Measurements from ENCODE around the gene NDEL1. TPM values are rescaled to one million over a fixed set of nuclear protein-coding genes. Genes with fewer than 3 reads are reported as not detected.
A peak's percentile ranks its signal among the peaks of the same experiment; 100 is the strongest.

Gene NDEL1
- total and polyA plus RNA-seq, 5 donors from 2014 or later = 45.6 to 240 (median 60.9) TPM

- Mint-ChIP-seq H3K27me3 (no peaks in the 10 kb centered on the region), H3K9me3 (no peaks in the 10 kb centered on the region), H3K36me3 (peaks cover 37% of the 10 kb centered on the region), H3K27ac (no peak overlapping the region), H3K4me3 (no peak overlapping the region), H3K4me1 (peaks cover 11 to 26% (median 16%) of the 10 kb centered on the region in 4 donors)
- Histone ChIP-seq H3K9me3 (ENCODE audit: control insufficient read depth in 2 of 2, low read length in 2 of 2) (no peaks in the 10 kb centered on the region), H3K4me3 (ENCODE audit: low read depth, low read length) (no peak overlapping the region), H3K27ac (ENCODE audit: insufficient read depth, low read length, poor library complexity, severe bottlenecking) (no peak overlapping the region), H3K36me3 (ENCODE audit: control insufficient read depth, insufficient read depth, low read length) (peaks cover 87% of the 10 kb centered on the region), H3K27me3 (ENCODE audit: control insufficient read depth, insufficient read depth, low read length) (no peaks in the 10 kb centered on the region), H3K4me1 (ENCODE audit: control insufficient read depth, insufficient read depth, low read length, poor library complexity, severe bottlenecking) (no peaks in the 10 kb centered on the region)
- ATAC-seq (ENCODE audit: low read depth in 2 of 2) (no peak), DNase-seq (no peak)
Measured at GRCh38 chr17:8466873-8467272, 31.2 kb downstream of the NDEL1 start.

- no peak for ATAC-seq (ENCODE audit: low read depth in 2 of 2)
- no peaks in the 10 kb centered on the region for H3K27me3 Mint-ChIP-seq
- H3K4me3 ChIP-seq (ENCODE audit: low read depth, low read length) = no peak overlapping the region
- H3K27me3 ChIP-seq (ENCODE audit: control insufficient read depth, insufficient read depth, low read length) = no peaks in the 10 kb centered on the region
- H3K36me3 ChIP-seq (ENCODE audit: control insufficient read depth, insufficient read depth, low read length) = peaks cover 86% of the 10 kb centered on the region
- no peaks in the 10 kb centered on the region for H3K4me1 ChIP-seq (ENCODE audit: control insufficient read depth, insufficient read depth, low read length, poor library complexity, severe bottlenecking)
- no peaks in the 10 kb centered on the region for H3K9me3 ChIP-seq (ENCODE audit: control insufficient read depth in 2 of 2, low read length in 2 of 2)
- H3K4me3 Mint-ChIP-seq = no peak overlapping the region
- no peak overlapping the region for H3K27ac ChIP-seq (ENCODE audit: insufficient read depth, low read length, poor library complexity, severe bottlenecking)
- H3K4me1 Mint-ChIP-seq = peaks cover 10 to 26% (median 16%) of the 10 kb centered on the region in 4 donors
- peak overlapping the region in 1 of 3 donors; percentile 9 for H3K27ac Mint-ChIP-seq
- no peaks in the 10 kb centered on the region for H3K9me3 Mint-ChIP-seq
- peaks cover 41% of the 10 kb centered on the region for H3K36me3 Mint-ChIP-seq
- no peak for DNase-seq
Measured at GRCh38 chr17:8467527-8467926, 31.8 kb downstream of the NDEL1 start.

- Histone ChIP-seq H3K27me3 (ENCODE audit: control insufficient read depth, insufficient read depth, low read length) (no peaks in the 10 kb centered on the region), H3K36me3 (ENCODE audit: control insufficient read depth, insufficient read depth, low read length) (peaks cover 84% of the 10 kb centered on the region)
- no peak for ATAC-seq (ENCODE audit: low read depth in 2 of 2)
Measured at GRCh38 chr17:8468127-8468526, 32.4 kb downstream of the NDEL1 start.

GRCh38 chr17:8468980-8469379 lies 33.3 kb downstream of the NDEL1 start:
- Mint-ChIP-seq H3K36me3 (peaks cover 43% of the 10 kb centered on the region), H3K4me3 (no peak overlapping the region), H3K27me3 (no peaks in the 10 kb centered on the region), H3K27ac (no peak overlapping the region), H3K4me1 (peaks cover 4 to 18% (median 13%) of the 10 kb centered on the region in 4 donors), H3K9me3 (no peaks in the 10 kb centered on the region)
- H3K36me3 ChIP-seq (ENCODE audit: control insufficient read depth, insufficient read depth, low read length) = peaks cover 85% of the 10 kb centered on the region
- H3K9me3 ChIP-seq (ENCODE audit: control insufficient read depth in 2 of 2, low read length in 2 of 2) = no peaks in the 10 kb centered on the region
- no peak overlapping the region for H3K27ac ChIP-seq (ENCODE audit: insufficient read depth, low read length, poor library complexity, severe bottlenecking)
- ATAC-seq (ENCODE audit: low read depth in 2 of 2) (no peak), DNase-seq (no peak)
- H3K4me1 ChIP-seq (ENCODE audit: control insufficient read depth, insufficient read depth, low read length, poor library complexity, severe bottlenecking) = no peaks in the 10 kb centered on the region
- H3K4me3 ChIP-seq (ENCODE audit: low read depth, low read length) = no peak overlapping the region
- no peaks in the 10 kb centered on the region for H3K27me3 ChIP-seq (ENCODE audit: control insufficient read depth, insufficient read depth, low read length)

More at GRCh38 chr17:8468127-8468526, 32.4 kb downstream of the NDEL1 start:
- Histone ChIP-seq H3K27ac (ENCODE audit: insufficient read depth, low read length, poor library complexity, severe bottlenecking) (no peak overlapping the region), H3K4me1 (ENCODE audit: control insufficient read depth, insufficient read depth, low read length, poor library complexity, severe bottlenecking) (no peaks in the 10 kb centered on the region), H3K9me3 (ENCODE audit: control insufficient read depth in 2 of 2, low read length in 2 of 2) (no peaks in the 10 kb centered on the region), H3K4me3 (ENCODE audit: low read depth, low read length) (no peak overlapping the region)
- Mint-ChIP-seq H3K27ac (no peak overlapping the region), H3K27me3 (no peaks in the 10 kb centered on the region), H3K4me3 (no peak overlapping the region), H3K9me3 (no peaks in the 10 kb centered on the region), H3K36me3 (peaks cover 43% of the 10 kb centered on the region), H3K4me1 (peaks cover 6 to 22% (median 16%) of the 10 kb centered on the region in 4 donors)
- no peak for DNase-seq

GRCh38 chr17:8469964-8470363 lies 34.3 kb downstream of the NDEL1 start:
- no peak overlapping the region for H3K4me3 ChIP-seq (ENCODE audit: low read depth, low read length)

GRCh38 chr17:8470447-8471047 lies 34.9 kb downstream of the NDEL1 start:
- no peaks in the 10 kb centered on the region for H3K27me3 Mint-ChIP-seq
- H3K4me1 Mint-ChIP-seq = peaks cover 0 to 8% (median 4%) of the 10 kb centered on the region in 4 donors
- no peak overlapping the region for H3K4me3 Mint-ChIP-seq
- no peak overlapping the region for H3K27ac Mint-ChIP-seq
- no peak for ATAC-seq (ENCODE audit: low read depth in 2 of 2)
- H3K9me3 ChIP-seq (ENCODE audit: control insufficient read depth in 2 of 2, low read length in 2 of 2) = no peaks in the 10 kb centered on the region
- H3K36me3 ChIP-seq (ENCODE audit: control insufficient read depth, insufficient read depth, low read length) = peaks cover 83% of the 10 kb centered on the region
- H3K4me1 ChIP-seq (ENCODE audit: control insufficient read depth, insufficient read depth, low read length, poor library complexity, severe bottlenecking) = no peaks in the 10 kb centered on the region
- H3K27ac ChIP-seq (ENCODE audit: insufficient read depth, low read length, poor library complexity, severe bottlenecking) = no peak overlapping the region
- H3K9me3 Mint-ChIP-seq = no peaks in the 10 kb centered on the region
- peaks cover 46% of the 10 kb centered on the region for H3K36me3 Mint-ChIP-seq
- no peak for DNase-seq
- H3K4me3 ChIP-seq (ENCODE audit: low read depth, low read length) = no peak overlapping the region
- H3K27me3 ChIP-seq (ENCODE audit: control insufficient read depth, insufficient read depth, low read length) = no peaks in the 10 kb centered on the region

More at GRCh38 chr17:8469964-8470363, 34.3 kb downstream of the NDEL1 start:
- H3K4me3 Mint-ChIP-seq = no peak overlapping the region
- H3K4me1 Mint-ChIP-seq = peaks cover 3 to 13% (median 6%) of the 10 kb centered on the region in 4 donors
- no peaks in the 10 kb centered on the region for H3K9me3 Mint-ChIP-seq
- Histone ChIP-seq H3K27ac (ENCODE audit: insufficient read depth, low read length, poor library complexity, severe bottlenecking) (no peak overlapping the region), H3K27me3 (ENCODE audit: control insufficient read depth, insufficient read depth, low read length) (no peaks in the 10 kb centered on the region), H3K36me3 (ENCODE audit: control insufficient read depth, insufficient read depth, low read length) (peaks cover 84% of the 10 kb centered on the region), H3K4me1 (ENCODE audit: control insufficient read depth, insufficient read depth, low read length, poor library complexity, severe bottlenecking) (no peaks in the 10 kb centered on the region), H3K9me3 (ENCODE audit: control insufficient read depth in 2 of 2, low read length in 2 of 2) (no peaks in the 10 kb centered on the region)
- peaks cover 45% of the 10 kb centered on the region for H3K36me3 Mint-ChIP-seq
- no peak overlapping the region for H3K27ac Mint-ChIP-seq
- H3K27me3 Mint-ChIP-seq = no peaks in the 10 kb centered on the region
- DNase-seq (no peak), ATAC-seq (ENCODE audit: low read depth in 2 of 2) (no peak)

GRCh38 chr17:8472663-8473062 lies 37.0 kb downstream of the NDEL1 start:
- peaks cover 0 to 8% (median 3%) of the 10 kb centered on the region in 4 donors for H3K4me1 Mint-ChIP-seq
- Histone ChIP-seq H3K27me3 (ENCODE audit: control insufficient read depth, insufficient read depth, low read length) (no peaks in the 10 kb centered on the region), H3K9me3 (ENCODE audit: control insufficient read depth in 2 of 2, low read length in 2 of 2) (no peaks in the 10 kb centered on the region), H3K27ac (ENCODE audit: insufficient read depth, low read length, poor library complexity, severe bottlenecking) (no peak overlapping the region), H3K4me1 (ENCODE audit: control insufficient read depth, insufficient read depth, low read length, poor library complexity, severe bottlenecking) (no peaks in the 10 kb centered on the region), H3K4me3 (ENCODE audit: low read depth, low read length) (no peak overlapping the region), H3K36me3 (ENCODE audit: control insufficient read depth, insufficient read depth, low read length) (peaks cover 82% of the 10 kb centered on the region)
- no peak overlapping the region for H3K27ac Mint-ChIP-seq
- peaks cover 57% of the 10 kb centered on the region for H3K36me3 Mint-ChIP-seq
- H3K4me3 Mint-ChIP-seq = no peak overlapping the region
- no peaks in the 10 kb centered on the region for H3K27me3 Mint-ChIP-seq
- DNase-seq = no peak
- no peaks in the 10 kb centered on the region for H3K9me3 Mint-ChIP-seq
- no peak for ATAC-seq (ENCODE audit: low read depth in 2 of 2)
